ENCODE measurements around the gene ASAP2. TPM values are rescaled to one million over a fixed set of nuclear protein-coding genes. Genes with fewer than 3 reads are reported as not detected.
A peak's percentile ranks its signal among the peaks of the same experiment; 100 is the strongest.

Gene ASAP2
- total RNA-seq, 2 donors from 2014 or later: 63.8 to 71.0 TPM

DNA sequence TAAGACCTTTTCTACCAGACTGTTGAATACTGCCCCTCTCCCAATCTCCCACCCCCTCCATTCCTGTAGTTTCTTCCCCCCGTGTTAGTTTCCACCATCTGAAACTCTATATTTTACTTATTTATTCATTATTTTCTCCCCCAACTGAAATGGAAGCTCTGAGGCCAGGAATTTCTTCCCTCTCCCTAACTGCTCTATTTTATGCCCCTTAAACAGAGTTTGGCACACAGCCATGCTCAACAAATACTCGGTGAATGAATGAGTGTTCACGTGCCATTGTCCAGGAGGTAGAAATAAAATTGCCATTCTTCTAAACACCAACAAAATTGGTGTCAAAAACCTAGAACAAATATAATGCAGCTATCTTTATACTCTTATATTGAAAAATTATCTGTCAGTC, 211.1 kb downstream of the ASAP2 start:
- intact Hi-C loops (cut with DNase I, micrococcal nuclease): no loop called here
- ATAC-seq: no peak
- DNase-seq: no peak

DNA sequence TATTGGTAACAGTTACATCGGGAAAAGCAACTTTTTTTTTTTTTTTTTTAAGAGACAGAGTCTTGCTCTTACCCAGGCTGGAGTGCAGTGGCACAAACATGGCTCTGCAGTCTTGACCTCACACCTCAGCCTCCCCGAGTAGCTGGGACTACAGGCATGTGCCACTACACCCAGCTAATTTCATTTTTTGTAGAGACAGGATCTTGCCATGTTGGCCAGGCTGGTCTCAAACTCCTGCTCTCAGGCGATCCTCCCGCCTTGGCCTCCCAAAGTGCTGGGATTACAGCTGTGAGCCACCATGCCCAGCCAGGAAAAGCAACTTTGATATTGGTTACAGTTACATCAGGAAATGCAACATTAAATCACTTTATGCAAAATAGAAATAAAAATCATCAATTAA, 212.1 kb downstream of the ASAP2 start:
- no peak for DNase-seq
- no peak for ATAC-seq
- intact Hi-C loops (cut with DNase I, micrococcal nuclease): no loop called here

DNA sequence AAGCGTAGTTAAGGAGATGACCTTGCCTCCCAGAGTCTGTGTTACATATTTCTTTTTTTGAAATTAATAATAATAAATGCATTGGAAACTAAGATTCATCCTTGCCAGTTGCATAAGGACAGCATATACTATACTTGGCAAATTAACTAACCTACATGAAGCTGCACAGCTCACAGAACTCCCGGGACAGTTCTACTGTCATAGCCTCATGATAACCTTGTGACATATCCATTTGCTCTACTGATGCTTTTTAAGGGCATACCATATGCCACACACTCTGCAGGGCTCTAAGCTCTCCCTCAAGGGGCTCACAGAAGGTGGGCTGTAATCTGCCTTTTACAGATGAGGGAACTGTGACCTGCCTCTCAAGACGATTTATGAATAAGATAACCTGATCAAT, 212.9 kb downstream of the ASAP2 start:
- intact Hi-C loops (cut with DNase I, micrococcal nuclease): no loop called here
- ATAC-seq: no peak
- no peak for DNase-seq

- intact Hi-C loops (cut with DNase I, micrococcal nuclease): no loop called here
- DNase-seq (no peak), ATAC-seq (no peak)
Measured at GRCh38 chr2:9420495-9420894, 213.9 kb downstream of the ASAP2 start.

DNA sequence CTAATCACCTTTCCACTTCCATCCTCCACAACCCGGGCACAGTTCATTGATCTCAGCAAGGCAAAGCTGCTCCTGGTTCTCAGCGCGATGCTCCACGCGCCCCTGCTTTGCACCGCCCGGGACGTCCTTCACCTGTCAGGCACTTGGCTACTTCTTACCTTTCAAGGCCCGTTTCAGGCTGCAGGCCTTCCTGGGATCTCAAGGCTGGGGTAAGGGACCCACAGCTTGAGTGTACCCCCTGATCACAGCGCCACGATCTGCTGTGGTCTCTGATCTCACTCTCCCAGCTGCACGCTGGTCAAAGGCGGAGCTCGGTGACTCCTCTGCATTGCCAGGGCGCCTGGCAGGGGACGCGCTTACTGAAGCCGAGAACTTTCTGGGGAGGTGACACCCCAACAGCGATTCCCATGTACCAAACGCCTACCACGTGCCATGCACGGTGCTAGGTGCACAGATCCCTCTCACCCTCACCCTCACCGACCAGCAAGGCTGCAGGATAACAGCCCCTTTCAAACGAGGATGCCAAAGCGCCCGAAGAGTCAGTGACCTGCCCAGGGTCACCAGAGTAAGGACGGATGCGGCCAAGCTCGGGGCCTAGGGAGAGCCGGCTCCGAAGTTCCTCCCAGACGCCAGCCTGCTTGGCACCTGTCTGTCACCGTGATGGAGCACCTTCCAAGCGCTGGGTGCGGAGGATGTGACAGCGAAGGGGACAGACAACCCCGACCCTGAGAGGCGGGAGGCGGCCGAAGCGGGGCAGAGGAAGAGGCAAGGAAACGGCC, 215.9 kb downstream of the ASAP2 start:
- intact Hi-C loops (cut with DNase I, micrococcal nuclease): no loop called here
- DNase-seq (peak; percentile 46 to 57), ATAC-seq (peak; percentile 38)

DNA sequence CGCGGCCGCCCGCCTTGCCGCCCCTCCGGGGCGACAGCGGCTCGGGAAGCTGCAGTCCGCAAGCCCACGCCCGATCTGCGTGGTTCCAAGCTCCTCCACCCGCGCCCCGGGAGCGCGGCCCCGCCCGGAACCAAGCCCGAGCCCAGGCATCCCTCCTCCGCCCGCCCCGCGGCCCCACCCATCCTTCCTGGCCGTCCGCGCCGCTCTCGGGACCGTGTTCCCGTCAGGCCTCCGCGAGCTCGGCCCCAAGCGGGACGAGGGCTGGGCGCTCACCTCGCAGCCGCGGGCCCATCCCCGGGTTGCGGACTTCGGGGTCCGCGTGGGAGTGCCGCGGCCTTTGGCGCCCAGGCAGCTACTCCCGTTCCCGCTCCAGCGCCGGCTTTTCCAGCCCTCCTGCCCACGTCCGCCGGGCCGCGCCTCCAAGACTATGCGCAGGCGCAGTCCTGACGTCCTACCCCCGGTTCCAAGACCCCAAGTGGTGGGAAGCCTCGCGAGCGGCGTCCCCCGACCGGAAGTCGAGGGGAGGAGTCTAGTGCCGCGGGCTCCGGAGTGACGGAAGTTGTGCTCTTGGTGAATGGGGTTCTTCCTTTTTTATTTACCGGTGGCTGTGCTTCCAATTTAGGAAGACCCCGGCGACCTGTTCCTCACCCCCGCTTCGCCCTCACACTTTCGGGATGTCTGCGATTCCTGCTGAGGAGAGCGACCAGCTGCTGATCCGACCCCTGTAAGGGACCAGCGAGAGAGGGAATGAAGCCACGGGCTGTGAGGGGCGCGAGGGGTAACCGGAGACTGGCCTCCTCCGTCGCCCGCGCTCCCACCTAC, 216.7 kb downstream of the ASAP2 start, which contains the start of the genes CPSF3 and ITGB1BP1:
TSS of gene CPSF3 (plus strand) at position 555 of the 822 bp plus-strand sequence. CDS start at position 675, 120 bp downstream.
TSS of gene ITGB1BP1 (minus strand) at position 429 of the 822 bp plus-strand sequence. CDS start 4,831 bp downstream, outside the sequence.
- peak; percentile 97 to 98 for DNase-seq
- peak; percentile 92 for ATAC-seq
- intact Hi-C loops (cut with DNase I, micrococcal nuclease): no loop called here

DNA sequence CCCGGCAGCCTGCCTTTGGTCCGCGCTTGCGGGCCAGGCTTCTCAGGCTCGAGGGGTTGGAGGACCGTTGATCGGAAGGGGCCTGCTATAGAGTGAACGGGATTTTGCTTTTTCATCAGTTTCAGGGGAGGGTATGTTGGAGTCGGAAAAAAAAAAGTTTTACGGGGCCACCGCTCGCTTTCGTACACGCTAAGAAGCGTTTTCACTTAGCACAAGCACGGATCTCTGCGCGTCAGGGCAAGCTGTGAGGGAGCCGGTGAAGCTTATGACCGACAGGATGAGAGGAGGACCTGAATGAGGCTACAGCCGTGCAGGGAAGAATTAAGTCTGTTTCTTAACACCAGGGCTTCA, 217.3 kb downstream of the ASAP2 start:
- peak; percentile 17 for ATAC-seq
- peak in 1 of 2 donors; percentile 35 for DNase-seq
- intact Hi-C loops (cut with DNase I, micrococcal nuclease): no loop called here

- ATAC-seq: no peak
Measured at GRCh38 chr2:9424447-9425164, 218.0 kb downstream of the ASAP2 start.

GRCh38 chr2:9428965-9429577, 222.5 kb downstream of the ASAP2 start:
- no peak for ATAC-seq
- intact Hi-C loops (cut with DNase I, micrococcal nuclease): no loop called here
- DNase-seq: no peak

More at GRCh38 chr2:9424447-9425164, 218.0 kb downstream of the ASAP2 start:
- intact Hi-C loops (cut with DNase I, micrococcal nuclease): no loop called here
- DNase-seq: no peak

DNA sequence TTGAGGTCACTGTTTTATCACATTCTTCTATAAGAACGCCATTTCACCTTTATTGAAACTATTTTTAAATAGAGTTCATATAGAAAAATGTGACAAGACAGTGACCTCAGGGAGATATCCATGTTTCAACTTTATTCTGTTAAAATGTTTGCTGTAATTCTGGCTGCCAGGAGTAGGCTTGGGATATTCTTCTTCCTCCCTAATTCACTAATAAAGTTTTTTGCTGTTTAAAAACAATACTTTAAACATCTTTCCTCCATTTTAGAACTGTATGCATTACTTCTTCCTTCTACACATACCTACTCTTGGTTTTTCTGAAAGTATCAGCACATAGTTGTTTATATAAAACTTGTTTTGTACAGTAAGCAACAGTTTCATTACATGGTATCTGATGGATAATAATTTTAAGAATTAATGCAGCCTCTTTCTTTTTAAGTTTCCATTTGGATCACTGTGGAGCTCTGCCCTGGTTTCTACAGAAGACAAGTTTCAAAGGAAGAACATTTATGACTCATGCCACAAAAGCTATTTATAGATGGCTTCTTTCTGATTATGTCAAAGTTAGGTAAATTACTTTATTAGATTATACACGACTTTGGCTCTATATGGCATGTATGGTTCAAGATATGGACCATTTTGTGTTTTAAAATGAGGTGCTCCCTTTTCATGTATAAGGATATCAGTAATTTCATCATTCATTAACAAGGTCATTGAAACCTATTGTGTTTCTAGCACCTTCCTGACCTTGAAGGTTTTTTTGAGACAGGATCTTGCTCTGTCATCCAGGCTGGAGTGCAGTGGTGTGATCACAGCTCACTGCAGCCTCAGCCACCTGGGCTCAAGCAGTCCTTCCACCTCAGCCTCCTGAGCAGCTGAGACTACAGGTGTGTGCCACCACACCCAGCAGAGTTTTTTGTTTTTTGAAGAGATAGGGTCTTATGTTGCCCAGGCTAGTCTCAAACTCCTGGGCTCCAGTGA, 224.0 kb downstream of the ASAP2 start:
- intact Hi-C loops (cut with DNase I, micrococcal nuclease): no loop called here
- ATAC-seq (no peak), DNase-seq (no peak)

GRCh38 chr2:9434489-9434888, 227.9 kb downstream of the ASAP2 start:
- intact Hi-C loops (cut with DNase I, micrococcal nuclease): no loop called here
- DNase-seq: no peak
- no peak for ATAC-seq

GRCh38 chr2:9439536-9439935, 232.9 kb downstream of the ASAP2 start:
- no peak for DNase-seq
- intact Hi-C loops (cut with DNase I, micrococcal nuclease): no loop called here

DNA sequence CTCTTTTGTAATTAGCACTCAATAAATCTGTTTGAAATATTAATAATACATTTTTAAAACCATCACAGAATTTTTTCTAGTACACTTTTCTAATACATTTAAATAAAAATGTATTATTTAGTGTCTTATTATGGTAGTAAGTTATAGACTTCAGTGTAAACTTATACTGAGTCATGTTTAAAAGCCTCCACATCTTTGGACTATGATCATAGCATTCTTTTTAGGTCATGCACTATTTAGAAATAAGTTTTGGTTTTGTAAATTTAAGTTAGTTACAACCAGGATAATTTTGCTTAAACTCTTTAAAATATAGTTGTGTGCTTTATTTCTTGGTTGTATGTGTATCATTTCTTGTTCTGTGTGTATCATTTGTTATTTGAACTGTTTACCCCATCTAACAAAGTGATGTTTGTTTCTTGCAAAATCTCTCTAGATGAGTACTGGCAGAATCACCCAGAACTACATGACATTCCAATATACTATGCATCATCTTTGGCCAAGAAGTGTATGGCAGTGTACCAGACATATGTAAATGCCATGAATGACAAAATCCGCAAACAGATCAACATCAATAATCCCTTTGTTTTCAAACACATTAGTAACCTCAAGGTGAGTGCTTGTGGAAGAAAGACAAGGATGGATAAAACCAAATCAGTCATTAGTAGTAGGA, 233.6 kb downstream of the ASAP2 start:
- no peak for DNase-seq
- ATAC-seq: no peak

More at GRCh38 chr2:9439536-9439935, 232.9 kb downstream of the ASAP2 start:
- no peak for ATAC-seq

DNA sequence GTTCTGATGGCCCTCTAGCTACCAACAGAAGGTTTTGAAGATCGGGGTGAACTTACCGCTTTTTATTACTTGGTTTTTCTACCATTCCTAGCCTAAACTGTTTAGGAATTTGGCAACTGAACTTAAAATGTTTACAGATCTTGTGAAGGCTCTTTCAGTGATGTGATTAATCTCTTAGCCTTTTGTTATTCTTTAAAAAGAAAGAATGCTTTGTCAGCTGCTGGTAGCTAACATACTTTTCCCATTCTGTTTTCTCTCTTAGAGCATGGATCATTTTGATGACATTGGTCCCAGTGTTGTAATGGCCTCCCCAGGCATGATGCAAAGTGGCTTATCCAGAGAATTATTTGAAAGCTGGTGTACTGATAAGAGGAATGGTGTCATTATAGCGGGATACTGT, 234.9 kb downstream of the ASAP2 start:
- ATAC-seq (no peak), DNase-seq (no peak)
- intact Hi-C loops (cut with DNase I, micrococcal nuclease): no loop called here

More for the DNA sequence above, 233.6 kb downstream of the ASAP2 start:
- intact Hi-C loops (cut with DNase I, micrococcal nuclease): no loop called here

- intact Hi-C loops (cut with DNase I, micrococcal nuclease): no loop called here
Measured at GRCh38 chr2:9443526-9443925, 236.9 kb downstream of the ASAP2 start.

DNA sequence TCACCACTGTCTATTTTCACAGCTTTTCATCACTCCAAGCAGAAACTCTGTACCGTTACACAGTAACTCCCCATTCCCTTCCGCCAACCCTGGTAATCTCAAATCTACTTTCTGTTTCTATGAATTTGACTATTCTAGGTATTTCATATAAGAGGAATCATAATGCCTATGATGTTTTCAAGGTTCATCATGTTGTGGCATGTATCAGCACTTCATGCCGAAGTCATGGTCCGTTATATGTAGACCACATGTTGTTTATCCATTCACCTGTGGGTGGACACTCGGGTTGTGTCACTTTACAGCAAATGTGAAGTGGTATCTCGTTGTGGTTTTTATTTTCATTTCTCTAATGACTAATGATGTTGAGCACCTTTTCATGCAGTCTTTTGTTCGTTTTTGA, 238.5 kb downstream of the ASAP2 start:
- intact Hi-C loops (cut with DNase I, micrococcal nuclease): no loop called here
- DNase-seq: no peak
- ATAC-seq: no peak

More at GRCh38 chr2:9443526-9443925, 236.9 kb downstream of the ASAP2 start:
- ATAC-seq (no peak), DNase-seq (no peak)

GRCh38 chr2:9451231-9451630, 244.6 kb downstream of the ASAP2 start:
- intact Hi-C loops (cut with DNase I, micrococcal nuclease): no loop called here
- DNase-seq (no peak), ATAC-seq (no peak)
